Measurements from ENCODE around the gene PIP5KL1.

DNA sequence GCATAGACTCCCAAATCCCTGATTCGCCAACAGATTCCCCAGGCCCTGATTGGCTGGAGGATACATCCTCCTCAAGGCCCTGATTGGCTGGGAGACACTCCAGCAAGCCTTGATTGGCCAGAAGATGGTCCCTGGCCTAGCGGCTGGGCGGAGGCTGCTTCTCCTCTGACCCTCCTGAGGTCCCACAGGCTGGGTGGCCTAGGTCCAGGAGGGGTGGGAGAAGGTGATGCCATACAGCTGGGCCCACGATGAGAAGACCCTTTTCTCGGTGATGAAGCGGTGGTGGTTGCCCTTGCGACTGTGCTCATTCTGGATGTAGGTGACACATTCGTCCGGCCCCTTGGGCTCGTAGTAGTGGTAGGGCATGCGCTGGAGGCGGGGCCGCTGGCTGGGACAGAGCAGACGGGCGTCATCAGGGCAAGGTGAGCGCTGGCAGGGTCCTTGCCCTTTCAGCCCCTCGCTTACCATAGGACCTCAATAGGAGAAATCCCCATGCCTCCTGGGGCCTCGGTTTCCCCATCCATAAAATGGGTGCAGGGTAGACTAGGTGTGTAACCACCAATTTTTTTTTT, 44.1 kb downstream of the PIP5KL1 start:
- TF ChIP-seq CTCF (IDR thresholded peaks at IDR 0.05) (no peak), POLR2A (IDR thresholded peaks at IDR 0.05) (no peak), POLR2AphosphoS5 (IDR thresholded peaks at IDR 0.05) (no peak)
